GM23248 (cell line): Measurements from ENCODE around the gene PAQR7.

Experiments
- EZH2 ChIP-seq: fragments of 200-600 bp; sonication (generic); IDR thresholded peaks from 2 replicates; pipeline ENCODE4 v1.6.1; 2018; ENCODE audit warnings: antibody characterized with exemption, mild to moderate bottlenecking; ENCODE audit not compliant: insufficient read depth, poor library complexity, severe bottlenecking
- EZH2phosphoT487 ChIP-seq: fragments of 200-600 bp; sonication (generic); IDR thresholded peaks from 2 replicates; pipeline ENCODE4 v1.6.1; 2018; ENCODE audit warnings: antibody characterized with exemption, moderate library complexity, mild to moderate bottlenecking, low read depth; ENCODE audit not compliant: insufficient read depth

DNA sequence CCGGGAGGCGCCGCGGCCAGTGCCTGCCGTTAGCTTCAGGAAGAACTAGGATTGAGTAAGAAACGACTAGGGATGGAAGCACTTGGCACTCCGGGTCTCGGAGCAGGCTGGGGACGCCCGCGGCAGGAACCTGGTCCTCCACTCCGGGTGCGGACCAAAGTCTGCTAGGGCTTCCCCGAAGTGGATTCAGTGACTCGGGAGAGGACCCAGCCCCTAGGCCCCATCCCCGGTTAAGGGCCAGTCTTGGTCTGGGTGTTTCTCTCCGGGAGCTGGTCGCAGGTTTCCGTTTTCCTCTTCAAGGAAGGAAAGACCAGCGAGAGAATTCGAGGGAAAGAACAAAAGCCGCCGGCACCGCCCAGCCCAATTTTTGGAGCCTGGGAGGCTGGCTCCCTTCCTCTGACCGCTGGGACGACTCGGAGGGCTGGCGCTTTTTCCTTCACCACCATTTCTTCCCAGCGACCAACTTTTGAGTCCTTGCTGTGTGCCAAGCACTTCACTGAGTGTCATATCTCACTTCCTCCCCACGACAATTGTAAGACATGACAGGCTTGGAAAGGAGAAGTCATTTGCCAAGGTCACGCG is 47.6 kb upstream of the PAQR7 start:
- TF ChIP-seq EZH2phosphoT487 (no peak), EZH2 (no peak)
